H7 (cell line): ENCODE measurements around the gene GCM1. TPM values are rescaled to one million over a fixed set of nuclear protein-coding genes. Genes with fewer than 3 reads are reported as not detected.

Source experiments
- DNase-seq: peaks from one replicate; pipeline ENCODE4 v3.0.0; 2012
- H3K27me3 ChIP-seq: 2 replicates; pipeline ENCODE4 v1.6.0; 2011; ENCODE audit warnings: mild to moderate bottlenecking, low read length; ENCODE audit not compliant: control insufficient read depth, insufficient read depth
- H3K36me3 ChIP-seq: replicated peaks from 2 replicates; pipeline ENCODE4 v1.5.1; 2011; ENCODE audit warnings: low read length; ENCODE audit not compliant: control insufficient read depth, insufficient read depth
- H3K4me3 ChIP-seq: 2 replicates; pipeline ENCODE4 v1.5.1; 2011; ENCODE audit warnings: low read depth, mild to moderate bottlenecking, control low read depth, low read length, moderate library complexity; ENCODE audit not compliant: insufficient read depth
- total RNA-seq: library from RNA; depleted of rRNA; stranded (reverse); fragments of >200 nt; shearing (Covaris generic); gene quantifications from 2 replicates; pipeline ENCODE4 v1.2.3, GENCODE V29; 2014

GCM1 gene
- total RNA-seq, 1 experiment from 2014 or later, result not detected

DNA sequence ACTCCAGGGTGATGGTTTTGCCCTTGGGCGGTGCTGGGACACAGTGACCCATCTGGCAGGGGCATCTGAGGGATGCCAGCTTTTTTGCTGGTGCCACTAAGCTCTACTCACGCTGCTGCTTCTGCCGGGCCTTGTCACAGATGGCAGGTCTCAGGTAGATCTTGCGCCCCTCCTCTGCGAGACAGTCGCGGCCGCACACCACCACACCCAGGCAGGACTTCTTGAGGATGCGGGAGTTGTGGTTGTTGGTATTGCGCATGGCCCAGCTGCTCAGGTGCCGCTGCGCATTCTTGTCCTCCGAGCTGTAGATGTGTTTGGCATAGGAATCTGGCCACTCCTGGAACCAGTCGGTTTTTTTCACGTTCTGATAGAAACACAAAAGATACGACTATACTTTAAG lies 14.7 kb downstream of the GCM1 start:
- no peaks in the 10 kb centered on the region for H3K27me3 ChIP-seq
- DNase-seq, result no peak

DNA sequence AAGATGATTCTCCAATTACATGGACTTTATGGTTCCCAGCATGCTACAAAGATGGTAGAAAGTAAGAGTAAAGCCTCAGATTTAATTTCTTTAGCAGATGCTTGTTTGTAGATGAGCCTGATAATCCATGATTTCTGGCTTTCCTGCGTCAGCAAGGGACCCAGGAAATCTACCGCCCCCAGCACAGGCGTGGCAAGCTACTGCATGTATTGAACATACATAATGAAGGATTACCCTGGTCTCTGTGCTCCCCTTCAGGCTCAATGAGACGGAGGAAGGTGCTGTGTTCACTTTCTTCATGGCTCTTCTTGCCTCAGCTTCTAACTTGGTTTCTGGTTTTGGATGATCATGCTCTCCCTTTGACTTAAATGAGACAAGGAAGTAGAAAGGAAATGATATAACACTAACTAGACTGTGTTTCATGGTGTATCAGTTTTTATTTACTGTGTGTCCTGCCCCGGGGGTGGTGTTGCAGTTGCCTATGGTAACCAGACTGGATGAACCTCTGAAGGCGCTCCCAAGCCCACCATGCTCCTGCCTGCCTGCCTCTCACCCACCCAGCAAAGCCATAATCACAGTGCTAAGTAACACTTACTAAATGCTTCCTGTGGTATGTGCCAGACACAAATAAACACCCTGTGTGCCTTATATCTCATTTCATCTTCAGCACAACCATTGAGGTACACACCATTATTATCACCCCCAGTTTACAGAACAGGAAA lies 17.9 kb downstream of the GCM1 start:
- Histone ChIP-seq H3K27me3 (no peaks in the 10 kb centered on the region), H3K4me3 (no peak overlapping the region), H3K36me3 (no peaks in the 10 kb centered on the region)
- DNase-seq, result no peak

More for the DNA sequence above, 14.7 kb downstream of the GCM1 start:
- no peaks in the 10 kb centered on the region for H3K36me3 ChIP-seq
- no peak overlapping the region for H3K4me3 ChIP-seq

DNA sequence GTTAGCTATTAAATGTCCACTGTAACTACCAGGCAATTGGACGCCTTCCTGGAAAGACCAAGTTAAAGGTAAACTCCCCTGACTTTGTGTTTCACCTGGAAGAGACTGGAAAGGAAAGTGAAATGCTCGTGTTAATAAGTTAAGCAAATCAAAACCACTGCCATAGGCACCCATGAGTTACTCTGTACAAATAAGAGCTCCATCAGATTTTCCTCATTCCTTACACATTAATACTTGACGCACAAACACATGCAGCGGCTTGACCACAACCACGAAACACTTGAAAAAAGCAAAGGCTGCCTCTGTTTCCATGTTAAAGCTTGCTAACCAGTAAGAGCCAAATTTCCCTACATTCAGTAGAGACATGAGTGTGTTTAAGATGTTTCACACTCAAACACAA lies 19.8 kb downstream of the GCM1 start:
- no peak overlapping the region for H3K4me3 ChIP-seq
- no peak for DNase-seq
- no peaks in the 10 kb centered on the region for H3K36me3 ChIP-seq
- no peaks in the 10 kb centered on the region for H3K27me3 ChIP-seq

DNA sequence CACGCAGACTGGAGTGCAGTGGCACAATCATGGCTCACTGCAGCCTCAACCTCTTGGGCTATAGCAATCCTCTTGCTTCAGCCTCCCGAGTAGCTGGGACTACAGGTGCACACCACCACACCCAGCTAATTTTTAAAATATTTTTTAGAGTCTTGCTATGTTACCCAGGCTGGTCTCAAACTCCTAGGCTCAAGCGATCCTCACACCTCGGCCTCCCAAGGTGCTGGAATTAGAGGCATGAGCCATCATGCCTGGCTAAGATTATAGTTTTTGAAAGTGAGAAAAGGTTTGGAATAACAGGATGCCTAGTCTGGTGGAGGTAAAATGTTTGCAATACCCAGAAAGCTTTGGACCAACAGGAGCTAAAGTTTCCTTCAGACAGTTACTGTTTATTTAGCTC lies 23.4 kb downstream of the GCM1 start:
- Histone ChIP-seq H3K36me3 (no peaks in the 10 kb centered on the region), H3K4me3 (no peak overlapping the region), H3K27me3 (no peaks in the 10 kb centered on the region)
- no peak for DNase-seq

DNA sequence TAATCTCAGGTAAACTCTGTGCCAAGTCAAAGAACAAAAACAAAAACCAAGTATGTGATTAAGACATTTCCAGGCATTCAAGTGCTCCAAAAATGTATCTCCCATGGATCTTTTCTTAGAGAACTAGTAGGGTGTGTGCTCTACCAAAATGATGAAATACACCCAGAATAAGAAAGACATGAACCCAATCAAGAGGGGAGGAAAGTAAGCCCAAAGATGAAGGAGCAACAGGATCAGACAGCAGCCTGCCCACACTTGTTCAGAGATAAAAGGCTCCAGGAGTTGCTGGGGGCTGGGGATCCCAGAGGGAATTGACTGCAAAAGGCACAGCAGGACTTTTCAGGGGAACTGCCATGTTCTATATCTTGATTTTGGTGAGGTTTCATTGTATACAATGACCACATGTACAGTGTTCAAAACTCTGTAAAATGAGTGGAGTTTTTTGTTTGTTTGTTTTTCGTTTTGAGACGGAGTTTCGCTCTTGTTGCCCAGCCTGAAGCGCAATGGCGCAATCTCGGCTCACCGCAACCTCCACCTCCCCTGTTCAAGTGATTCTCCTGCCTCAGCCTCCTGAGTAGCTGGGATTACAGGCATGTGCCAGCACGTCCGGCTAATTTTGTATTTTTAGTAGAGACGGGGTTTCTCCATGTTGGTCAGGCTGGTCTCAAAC lies 24.4 kb downstream of the GCM1 start:
- no peaks in the 10 kb centered on the region for H3K27me3 ChIP-seq
- DNase-seq, result no peak
- H3K4me3 ChIP-seq, result no peak overlapping the region
- no peaks in the 10 kb centered on the region for H3K36me3 ChIP-seq

DNA sequence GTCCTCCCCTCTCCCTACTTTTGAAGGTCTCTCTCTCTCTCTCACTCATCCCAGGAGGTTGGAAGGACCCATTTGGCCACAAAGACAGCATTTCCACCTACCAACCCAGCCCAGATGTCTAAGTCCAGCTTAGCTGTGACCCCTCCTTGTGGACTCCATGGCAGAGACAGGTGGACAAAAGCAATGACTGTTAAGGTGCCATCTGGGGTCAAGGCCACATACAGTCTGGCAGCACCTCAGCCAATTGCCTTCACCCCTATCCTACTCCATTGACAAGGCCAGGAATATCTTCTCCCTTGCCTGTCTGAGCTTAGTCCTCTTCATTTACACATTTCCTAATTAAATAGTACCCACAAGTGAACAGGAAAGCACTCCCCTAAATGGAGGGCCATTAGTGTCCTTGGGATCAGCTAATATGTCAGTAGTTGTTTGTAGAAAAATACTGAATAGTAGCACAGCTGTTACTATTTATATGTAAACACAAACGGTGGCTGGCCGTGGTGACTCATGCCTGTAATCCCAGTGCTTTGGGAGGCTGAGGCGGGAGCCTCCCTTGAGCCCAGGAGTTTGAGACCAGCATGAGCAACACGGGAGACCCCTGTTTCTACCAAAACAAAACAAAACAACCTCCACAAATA lies 28.8 kb downstream of the GCM1 start:
- DNase-seq, result peak; percentile 21
- H3K4me3 ChIP-seq, result no peak overlapping the region
- no peaks in the 10 kb centered on the region for H3K27me3 ChIP-seq
- H3K36me3 ChIP-seq, result no peaks in the 10 kb centered on the region

DNA sequence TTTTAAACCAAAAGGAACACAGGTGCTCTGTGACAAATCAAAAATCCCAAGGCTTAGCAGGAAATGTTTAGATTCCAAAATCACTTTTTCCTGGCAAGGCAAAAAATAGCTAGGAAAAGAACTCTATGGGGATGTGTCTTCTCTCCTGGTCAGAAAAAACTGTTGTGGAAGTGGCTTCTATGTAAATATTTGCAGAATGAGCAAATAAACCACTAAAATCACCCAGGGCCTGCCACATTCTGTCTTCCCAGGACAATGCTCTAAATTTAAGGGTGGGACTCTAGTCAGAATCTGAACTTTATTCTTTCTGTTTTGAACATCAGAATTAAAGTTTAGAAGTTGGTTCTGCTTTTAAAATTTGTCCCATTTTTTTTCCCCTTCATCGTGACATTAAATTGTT lies 29.3 kb downstream of the GCM1 start:
- Histone ChIP-seq H3K36me3 (no peaks in the 10 kb centered on the region), H3K4me3 (no peak overlapping the region), H3K27me3 (no peaks in the 10 kb centered on the region)
- no peak for DNase-seq

DNA sequence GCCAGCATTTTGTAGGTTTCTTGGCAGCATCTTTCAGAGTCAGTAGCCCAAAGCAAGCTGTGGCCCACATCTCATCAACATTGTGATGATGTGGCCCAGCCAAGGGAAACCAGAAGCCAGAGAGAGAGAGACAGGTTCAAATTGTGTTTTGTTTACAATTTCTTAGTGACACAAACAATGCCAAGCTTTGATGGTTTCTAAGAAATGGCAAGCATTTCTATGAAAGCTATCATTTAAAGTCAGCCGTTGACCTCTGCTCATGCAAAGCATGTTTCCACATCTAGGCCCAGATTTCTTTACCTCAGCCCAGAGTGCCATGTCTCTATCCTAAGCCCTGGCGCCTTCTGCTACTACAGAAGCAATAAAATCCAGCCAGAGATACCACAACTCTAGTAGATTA lies 32.9 kb downstream of the GCM1 start:
- Histone ChIP-seq H3K36me3 (no peaks in the 10 kb centered on the region), H3K27me3 (no peaks in the 10 kb centered on the region), H3K4me3 (no peak overlapping the region)
- no peak for DNase-seq

DNA sequence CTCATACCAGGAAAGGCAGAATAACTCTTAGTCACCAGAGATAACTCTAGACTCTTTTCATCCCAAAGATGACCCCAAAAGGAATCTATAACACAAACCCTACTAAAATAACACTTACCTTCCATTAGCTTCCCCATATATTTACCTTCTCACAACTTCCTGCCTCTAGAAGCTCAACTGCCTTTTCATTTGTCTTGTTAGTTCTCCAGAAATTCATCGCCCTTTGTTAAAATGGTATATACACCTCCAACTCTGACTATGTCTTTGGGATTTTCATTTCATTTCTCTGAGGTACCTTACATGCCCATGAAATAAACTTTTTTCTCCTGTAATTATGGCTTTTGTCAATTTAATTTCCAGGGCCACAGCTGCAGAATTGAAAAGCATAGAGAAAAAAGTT lies 33.5 kb downstream of the GCM1 start:
- no peaks in the 10 kb centered on the region for H3K36me3 ChIP-seq
- H3K4me3 ChIP-seq, result no peak overlapping the region
- no peaks in the 10 kb centered on the region for H3K27me3 ChIP-seq
- DNase-seq, result no peak

DNA sequence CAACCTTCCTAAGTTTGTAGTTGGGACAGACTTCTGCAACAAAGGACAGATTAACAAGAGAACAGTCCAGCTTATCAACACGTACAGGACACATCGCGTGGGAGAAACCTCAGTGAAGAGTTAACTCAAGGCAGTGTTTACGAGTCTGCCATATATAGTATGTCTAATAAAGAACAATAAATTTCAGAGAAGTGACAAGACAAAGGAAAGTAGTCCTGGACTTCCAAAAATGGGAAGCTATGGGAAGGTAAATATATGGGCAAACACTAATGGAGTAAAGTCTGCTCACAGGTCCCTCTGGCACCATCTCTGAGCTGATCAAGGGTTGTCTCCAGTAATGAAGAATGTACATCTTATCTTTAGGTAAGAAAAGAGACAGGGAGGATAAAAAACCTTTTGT lies 34.9 kb downstream of the GCM1 start:
- Histone ChIP-seq H3K36me3 (no peaks in the 10 kb centered on the region), H3K27me3 (no peaks in the 10 kb centered on the region), H3K4me3 (no peak overlapping the region)
- no peak for DNase-seq

DNA sequence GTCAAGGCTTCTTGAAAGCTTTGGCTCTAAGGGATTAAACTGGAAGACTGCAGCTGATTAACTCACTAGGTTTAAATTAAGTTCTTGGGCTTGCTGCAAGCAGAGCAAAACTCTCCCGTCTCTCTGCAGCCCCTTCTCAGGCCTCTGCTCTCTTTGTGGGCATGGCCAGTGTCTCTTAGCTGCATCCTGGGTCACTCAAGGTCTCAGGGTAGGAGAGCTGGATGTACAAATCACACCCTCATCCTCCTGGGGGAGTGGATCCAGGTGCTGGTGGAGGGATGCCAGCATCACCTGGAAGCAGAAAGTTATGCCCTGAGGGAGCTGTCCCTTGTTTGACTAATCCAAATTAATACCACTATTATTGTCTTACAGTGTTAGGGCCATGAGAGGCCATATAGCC lies 35.8 kb downstream of the GCM1 start:
- Histone ChIP-seq H3K27me3 (no peaks in the 10 kb centered on the region), H3K36me3 (no peaks in the 10 kb centered on the region), H3K4me3 (no peak overlapping the region)

DNA sequence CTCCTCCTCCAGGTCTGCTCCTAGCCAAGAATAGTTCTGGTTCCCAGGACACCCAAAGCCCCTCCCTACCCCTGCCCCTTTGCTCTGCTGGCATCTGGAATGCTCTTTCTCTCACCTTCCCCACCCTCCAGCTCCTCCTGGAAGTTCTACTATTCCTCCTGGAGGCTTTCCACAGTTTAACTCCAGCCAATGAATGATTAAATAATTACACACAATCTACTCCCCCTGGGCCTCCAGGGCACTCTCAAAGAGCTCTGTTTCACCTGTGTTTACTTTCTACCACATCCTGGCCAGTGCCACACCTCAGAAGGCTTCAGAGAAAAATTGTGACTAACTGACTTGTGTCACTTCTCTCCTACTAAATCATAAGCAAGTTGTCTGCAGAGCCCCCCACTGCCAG lies 36.2 kb downstream of the GCM1 start:
- Histone ChIP-seq H3K36me3 (no peaks in the 10 kb centered on the region), H3K4me3 (no peak overlapping the region), H3K27me3 (no peaks in the 10 kb centered on the region)
- no peak for DNase-seq

More for the DNA sequence above, 35.8 kb downstream of the GCM1 start:
- no peak for DNase-seq

DNA sequence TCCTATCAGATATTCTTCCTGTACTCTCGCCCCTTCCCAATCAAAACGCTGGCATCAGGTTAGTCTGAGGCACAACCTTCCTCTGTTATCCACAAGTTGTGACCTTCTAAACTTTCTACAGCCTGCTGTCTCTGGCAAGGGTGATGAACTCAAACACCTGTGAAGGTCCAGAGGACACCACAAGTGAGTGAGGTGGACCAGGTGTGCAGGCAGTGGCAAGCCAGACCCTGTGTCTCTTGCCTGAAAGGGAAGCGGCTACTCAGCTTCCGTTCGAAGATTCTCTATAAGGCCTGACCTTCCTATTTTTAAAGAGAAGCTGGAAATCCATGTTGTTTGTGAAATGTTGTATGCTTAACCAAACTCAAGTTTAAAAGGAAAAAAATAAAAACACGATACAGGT lies 36.8 kb downstream of the GCM1 start:
- no peaks in the 10 kb centered on the region for H3K36me3 ChIP-seq

DNA sequence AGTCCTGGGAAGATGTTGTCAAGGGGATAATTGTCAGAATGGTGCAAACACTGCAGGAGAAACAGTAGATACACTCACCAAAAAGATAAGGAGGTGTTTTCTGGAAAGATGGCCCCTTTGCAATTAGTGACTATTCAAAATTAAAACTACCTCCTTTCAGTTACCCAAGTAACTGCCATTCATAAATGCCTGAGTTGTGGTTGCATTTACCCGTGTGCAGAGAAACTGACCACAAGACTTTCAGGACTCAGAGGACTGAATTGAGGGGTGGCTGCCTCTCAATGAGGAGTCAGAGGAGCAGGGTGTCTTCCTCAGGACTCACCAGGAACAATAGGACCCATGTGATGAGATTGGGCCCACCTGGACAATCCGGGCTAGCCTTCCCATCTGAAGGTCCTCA lies 39.0 kb downstream of the GCM1 start:
- DNase-seq, result no peak
- no peaks in the 10 kb centered on the region for H3K27me3 ChIP-seq
- H3K36me3 ChIP-seq, result no peaks in the 10 kb centered on the region
- H3K4me3 ChIP-seq, result no peak overlapping the region

More for the DNA sequence above, 36.8 kb downstream of the GCM1 start:
- Histone ChIP-seq H3K4me3 (no peak overlapping the region), H3K27me3 (no peaks in the 10 kb centered on the region)
- no peak for DNase-seq

DNA sequence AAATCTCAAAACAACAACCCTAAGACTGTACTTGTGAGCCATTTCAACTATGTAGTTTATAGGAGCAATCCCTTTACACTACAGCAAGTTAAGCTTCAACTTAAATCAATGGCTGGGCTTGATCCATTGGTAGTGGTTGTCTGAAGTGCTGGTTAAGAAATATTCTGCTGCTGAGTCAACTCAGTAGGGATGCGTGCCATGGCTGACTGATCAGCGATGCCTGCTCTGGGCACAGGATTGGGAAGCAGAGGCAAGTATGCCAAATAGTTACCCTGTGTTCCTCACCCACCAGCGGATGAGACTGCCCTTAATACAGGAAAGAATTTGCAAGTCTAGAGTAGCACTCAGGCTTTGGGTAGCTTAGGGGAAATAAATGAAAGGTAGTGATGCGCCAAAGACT lies 41.5 kb downstream of the GCM1 start:
- no peaks in the 10 kb centered on the region for H3K36me3 ChIP-seq
- DNase-seq, result no peak
- no peak overlapping the region for H3K4me3 ChIP-seq
- H3K27me3 ChIP-seq, result no peaks in the 10 kb centered on the region
